Lower lobe of right lung (tissue), 2 donors: ENCODE measurements around the gene RSL1D1. TPM values are rescaled to one million over a fixed set of nuclear protein-coding genes. Genes with fewer than 3 reads are reported as not detected.

Experiments used
- ATAC-seq, 2 donors: fragments of 200-7000 bp; cut with Tn5 transposase; one replicate each; pipeline ENCODE4 v1.9.1; 2020 to 2022; ENCODE audit warnings: mild to moderate bottlenecking in 2 of 2, moderate library complexity in 2 of 2
- DNase-seq: peaks from one replicate; pipeline ENCODE4 v3.0.0-alpha.2; 2020
- H3K27ac ChIP-seq: fragments of 200-600 bp; one replicate; pipeline ENCODE4 v1.8.0; 2022
- H3K27me3 ChIP-seq: fragments of 200-600 bp; one replicate; pipeline ENCODE4 v1.8.0; 2022; ENCODE audit warnings: low read depth
- H3K36me3 ChIP-seq: fragments of 200-600 bp; one replicate; pipeline ENCODE4 v1.8.0; 2022; ENCODE audit warnings: mild to moderate bottlenecking
- H3K4me1 ChIP-seq: fragments of 200-600 bp; one replicate; pipeline ENCODE4 v1.8.0; 2022
- H3K4me3 ChIP-seq: fragments of 200-600 bp; one replicate; pipeline ENCODE4 v1.8.0; 2022; ENCODE audit warnings: mild to moderate bottlenecking
- H3K9me3 ChIP-seq: fragments of 200-600 bp; one replicate; pipeline ENCODE4 v1.8.0; 2022
- intact Hi-C: fragments of 100-400 bp; cut with DNase I; formaldehyde crosslinking; loops from one replicate; pipeline ENCODE4 v1.11.0; 2022
- total RNA-seq: library from RNA; stranded (reverse); fragmentation: NEBNext Ultra II Directional; extraction: Animal tissue kit (Norgen Biotek cat#: 25700); gene quantifications from one replicate; pipeline ENCODE4 v1.2.1, GENCODE V29; 2021
- TF ChIP-seq, protein P1 (sequence below): fragments of 200-600 bp; IDR thresholded peaks from one replicate; pipeline ENCODE4 v1.8.0; 2022; ENCODE audit warnings: antibody characterized with exemption, mild to moderate bottlenecking
- donor health status: DM: no; HTN: yes; CAD: no; lungs with severe emphysema.

RSL1D1 gene
- total RNA-seq, 1 donor from 2014 or later: 133 TPM

DNA sequence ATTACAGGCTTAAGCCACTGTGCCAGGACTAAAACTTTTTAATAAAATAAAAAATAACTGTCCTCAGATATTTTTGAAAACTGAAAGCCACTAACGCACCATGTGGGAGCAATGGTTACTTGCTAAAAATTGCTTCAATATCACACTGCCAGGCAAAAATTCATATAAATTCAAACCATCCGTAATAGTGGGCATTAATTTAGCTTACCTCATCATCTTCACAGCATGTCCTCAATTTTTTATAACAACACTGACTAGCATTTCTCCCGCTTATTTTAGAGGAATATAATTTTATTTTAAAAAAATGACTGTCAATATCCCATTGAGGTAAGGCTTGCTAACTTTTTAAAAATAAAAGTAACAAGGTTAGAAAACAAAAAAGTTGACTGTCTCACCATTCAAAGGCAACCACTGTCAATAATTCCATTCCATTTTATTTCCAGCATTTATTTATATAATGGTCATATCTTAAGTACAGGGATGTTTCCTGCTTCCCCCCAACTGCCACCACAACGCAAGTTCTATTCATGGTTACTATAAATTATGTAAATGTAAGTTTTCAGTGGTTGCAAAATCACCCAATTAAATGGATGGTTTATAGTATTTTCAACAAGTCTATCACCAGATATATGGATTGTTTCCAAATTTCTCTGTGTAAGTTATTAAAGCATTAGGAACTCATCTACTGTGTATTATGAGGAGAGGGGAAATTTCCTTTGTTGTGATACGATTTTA is 39.1 kb upstream of the RSL1D1 start:
- Histone ChIP-seq H3K27ac (no peak overlapping the region), H3K4me3 (no peak overlapping the region), H3K36me3 (peaks cover 100% of the 10 kb centered on the region), H3K9me3 (no peaks in the 10 kb centered on the region), H3K4me1 (peaks cover 5% of the 10 kb centered on the region), H3K27me3 (no peaks in the 10 kb centered on the region)
- ATAC-seq (no peak), DNase-seq (no peak)
- intact Hi-C loops: no loop called here
- TF ChIP-seq, protein P1, sequence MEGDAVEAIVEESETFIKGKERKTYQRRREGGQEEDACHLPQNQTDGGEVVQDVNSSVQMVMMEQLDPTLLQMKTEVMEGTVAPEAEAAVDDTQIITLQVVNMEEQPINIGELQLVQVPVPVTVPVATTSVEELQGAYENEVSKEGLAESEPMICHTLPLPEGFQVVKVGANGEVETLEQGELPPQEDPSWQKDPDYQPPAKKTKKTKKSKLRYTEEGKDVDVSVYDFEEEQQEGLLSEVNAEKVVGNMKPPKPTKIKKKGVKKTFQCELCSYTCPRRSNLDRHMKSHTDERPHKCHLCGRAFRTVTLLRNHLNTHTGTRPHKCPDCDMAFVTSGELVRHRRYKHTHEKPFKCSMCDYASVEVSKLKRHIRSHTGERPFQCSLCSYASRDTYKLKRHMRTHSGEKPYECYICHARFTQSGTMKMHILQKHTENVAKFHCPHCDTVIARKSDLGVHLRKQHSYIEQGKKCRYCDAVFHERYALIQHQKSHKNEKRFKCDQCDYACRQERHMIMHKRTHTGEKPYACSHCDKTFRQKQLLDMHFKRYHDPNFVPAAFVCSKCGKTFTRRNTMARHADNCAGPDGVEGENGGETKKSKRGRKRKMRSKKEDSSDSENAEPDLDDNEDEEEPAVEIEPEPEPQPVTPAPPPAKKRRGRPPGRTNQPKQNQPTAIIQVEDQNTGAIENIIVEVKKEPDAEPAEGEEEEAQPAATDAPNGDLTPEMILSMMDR: no peak

DNA sequence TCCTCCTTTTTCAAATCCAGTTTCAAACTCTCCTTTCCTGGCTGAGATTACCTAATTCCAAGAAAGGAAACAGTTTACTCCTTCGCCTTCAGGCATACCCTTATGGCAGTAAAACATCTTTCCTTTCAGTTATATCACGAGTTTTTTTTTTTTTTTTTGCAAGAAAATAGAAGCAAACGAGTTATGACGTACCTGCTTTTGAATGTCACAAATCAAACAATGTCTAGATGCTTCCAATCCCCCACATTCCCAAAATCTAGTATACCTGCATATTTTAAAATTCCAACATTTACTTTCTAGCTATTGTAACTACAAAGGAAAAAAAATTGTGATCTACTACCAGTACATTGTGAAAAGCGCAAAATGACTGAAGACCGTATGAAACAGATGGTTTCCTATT is 35.5 kb upstream of the RSL1D1 start:
- TF ChIP-seq, protein P1: no peak
- no peak overlapping the region for H3K4me3 ChIP-seq
- intact Hi-C loops: no loop called here

DNA sequence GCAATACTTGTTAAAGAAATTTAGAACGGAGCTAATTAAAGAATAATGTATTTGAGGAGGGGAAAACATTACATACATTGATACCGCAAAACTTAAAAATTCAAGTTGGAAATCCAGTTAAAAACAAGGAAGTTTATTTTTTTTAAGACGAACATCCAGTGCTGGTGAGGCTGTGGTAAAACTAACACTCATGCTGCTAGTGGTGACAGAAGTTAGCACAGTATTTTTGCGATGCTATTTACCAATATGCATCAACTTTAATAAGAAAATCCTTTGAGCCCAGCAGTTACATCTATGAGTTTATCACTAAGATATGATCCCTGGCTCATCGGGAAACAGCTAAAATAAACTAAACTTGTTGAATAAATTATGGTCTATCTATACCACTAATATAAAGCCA is 32.7 kb upstream of the RSL1D1 start:
- TF ChIP-seq, protein P1: no peak
- Histone ChIP-seq H3K9me3 (no peaks in the 10 kb centered on the region), H3K27me3 (no peaks in the 10 kb centered on the region), H3K36me3 (peaks cover 100% of the 10 kb centered on the region), H3K4me1 (no peaks in the 10 kb centered on the region), H3K4me3 (no peak overlapping the region), H3K27ac (no peak overlapping the region)
- ATAC-seq (no peak), DNase-seq (no peak)
- intact Hi-C loops: no loop called here

More for the DNA sequence above, 35.5 kb upstream of the RSL1D1 start:
- no peak for DNase-seq
- ATAC-seq: no peak
- H3K27me3 ChIP-seq: no peaks in the 10 kb centered on the region
- H3K36me3 ChIP-seq: peaks cover 100% of the 10 kb centered on the region
- no peak overlapping the region for H3K27ac ChIP-seq
- no peaks in the 10 kb centered on the region for H3K9me3 ChIP-seq
- no peaks in the 10 kb centered on the region for H3K4me1 ChIP-seq

DNA sequence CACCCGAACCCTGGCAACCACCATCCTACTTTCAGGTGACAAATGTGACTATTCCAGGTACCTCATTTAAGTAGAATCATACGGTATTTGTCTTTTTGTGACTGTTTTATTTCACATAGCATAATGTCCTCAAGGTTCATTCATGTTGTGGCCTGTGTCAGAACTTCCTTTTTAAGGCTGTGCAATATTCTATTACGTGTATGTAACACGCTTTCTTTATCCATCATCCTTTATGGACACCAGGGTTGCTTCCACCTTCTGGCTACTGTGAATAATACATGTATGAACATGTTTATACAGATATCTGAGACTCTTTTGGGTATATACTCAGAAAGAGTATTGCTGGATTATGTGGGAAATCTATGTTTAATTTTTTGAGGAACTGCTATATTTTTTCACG is 28.7 kb upstream of the RSL1D1 start:
- intact Hi-C loops: no loop called here
- Histone ChIP-seq H3K27ac (no peak overlapping the region), H3K36me3 (peaks cover 100% of the 10 kb centered on the region), H3K9me3 (no peaks in the 10 kb centered on the region), H3K4me3 (no peak overlapping the region), H3K27me3 (no peaks in the 10 kb centered on the region), H3K4me1 (no peaks in the 10 kb centered on the region)
- peak; percentile 40 to 58 for ATAC-seq
- TF ChIP-seq, protein P1: no peak
- no peak for DNase-seq

DNA sequence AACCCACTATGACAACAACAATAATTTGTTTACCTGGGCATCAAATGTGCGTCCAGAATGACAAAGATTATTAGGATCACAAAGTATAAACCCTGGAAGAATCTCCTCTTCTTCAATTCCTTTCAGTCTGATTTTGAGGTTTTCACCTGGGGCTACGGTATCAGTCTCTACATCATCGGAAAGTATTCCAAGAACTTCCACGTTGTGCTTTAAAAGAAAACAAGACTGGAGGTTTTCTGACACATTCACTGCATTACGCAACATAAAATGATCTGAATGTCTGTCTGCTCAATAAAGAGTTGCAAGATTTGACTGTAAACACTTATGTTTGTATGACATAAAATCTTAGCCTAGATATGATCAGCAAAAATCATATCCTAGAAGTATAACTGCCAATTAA is 26.0 kb upstream of the RSL1D1 start:
- intact Hi-C loops: no loop called here
- no peak for DNase-seq

More for the DNA sequence above, 26.0 kb upstream of the RSL1D1 start:
- Histone ChIP-seq H3K9me3 (no peaks in the 10 kb centered on the region), H3K27me3 (no peaks in the 10 kb centered on the region), H3K4me1 (no peaks in the 10 kb centered on the region), H3K27ac (no peak overlapping the region), H3K36me3 (peaks cover 100% of the 10 kb centered on the region), H3K4me3 (no peak overlapping the region)
- TF ChIP-seq, protein P1: no peak
- no peak for ATAC-seq
